ENCODE data around the gene VIM.

Gene VIM

GRCh38 chr10:17228091-17229015 lies at the start of gene VIM:
Gene VIM, plus strand, starts transcription at chr10:17228241. Its CDS starts 1,182 bp downstream, at chr10:17229423.
- peak; percentile 58 for DNase-seq (ENCODE audit: low spot score)

- no peak for DNase-seq (ENCODE audit: low spot score)
Measured at GRCh38 chr10:17179002-17179401, 49.0 kb upstream of the VIM start.

GRCh38 chr10:17181110-17181509 lies 46.9 kb upstream of the VIM start:
- no peak for DNase-seq (ENCODE audit: low spot score)

GRCh38 chr10:17181751-17182150 lies 46.3 kb upstream of the VIM start:
- DNase-seq (ENCODE audit: low spot score), result no peak

- no peak for DNase-seq (ENCODE audit: low spot score)
Measured at GRCh38 chr10:17183110-17183509, 44.9 kb upstream of the VIM start.

- no peak for DNase-seq (ENCODE audit: low spot score)
Measured at GRCh38 chr10:17185873-17186272, 42.2 kb upstream of the VIM start.

GRCh38 chr10:17188644-17189172 lies 39.3 kb upstream of the VIM start:
- DNase-seq (ENCODE audit: low spot score), result no peak

GRCh38 chr10:17190602-17191001 lies 37.4 kb upstream of the VIM start:
- no peak for DNase-seq (ENCODE audit: low spot score)

- DNase-seq (ENCODE audit: low spot score), result no peak
Measured at GRCh38 chr10:17195083-17195482, 33.0 kb upstream of the VIM start.

GRCh38 chr10:17196045-17196444 lies 32.0 kb upstream of the VIM start:
- no peak for DNase-seq (ENCODE audit: low spot score)

- no peak for DNase-seq (ENCODE audit: low spot score)
Measured at GRCh38 chr10:17196573-17196972, 31.5 kb upstream of the VIM start.

- DNase-seq (ENCODE audit: low spot score), result no peak
Measured at GRCh38 chr10:17199351-17199804, 28.7 kb upstream of the VIM start.

- no peak for DNase-seq (ENCODE audit: low spot score)
Measured at GRCh38 chr10:17200001-17200911, 27.8 kb upstream of the VIM start.

- peak; percentile 77 for DNase-seq (ENCODE audit: low spot score)
Measured at GRCh38 chr10:17200912-17201793, 26.9 kb upstream of the VIM start, which contains the start of gene TRDMT1. Gene TRDMT1, minus strand, starts transcription at chr10:17201672. Its CDS starts 38 bp downstream, at chr10:17201634.

GRCh38 chr10:17201794-17202116 lies 26.3 kb upstream of the VIM start:
- DNase-seq (ENCODE audit: low spot score), result no peak

GRCh38 chr10:17202506-17202905 lies 25.5 kb upstream of the VIM start:
- DNase-seq (ENCODE audit: low spot score), result no peak

GRCh38 chr10:17202999-17203398 lies 25.0 kb upstream of the VIM start:
- DNase-seq (ENCODE audit: low spot score), result no peak

- DNase-seq (ENCODE audit: low spot score), result no peak
Measured at GRCh38 chr10:17203416-17203815, 24.6 kb upstream of the VIM start.

- DNase-seq (ENCODE audit: low spot score), result no peak
Measured at GRCh38 chr10:17206210-17206709, 21.8 kb upstream of the VIM start.

GRCh38 chr10:17208476-17208875 lies 19.6 kb upstream of the VIM start:
- DNase-seq (ENCODE audit: low spot score), result no peak

GRCh38 chr10:17209302-17209701 lies 18.7 kb upstream of the VIM start:
- no peak for DNase-seq (ENCODE audit: low spot score)

All from HuH-7 (cell line).